C4-2B (cell line): ENCODE results near the gene WDR88.
"Not testable (repeated sequence)": the region's sequence is repeated elsewhere in the genome, so short reads cannot be mapped to it uniquely, and the experiment has no call there.

Experiments
- H3K27ac ChIP-seq: fragments of 450-650 bp; 2 replicates; pipeline ENCODE4 v1.5.1; 2017
- CTCF ChIP-seq: fragments of 450-650 bp; conservative IDR thresholded peaks from 2 replicates; pipeline ENCODE4 v1.5.1; 2017; ENCODE audit warnings: mild to moderate bottlenecking
- ZFX ChIP-seq: fragments of 450-650 bp; IDR thresholded peaks from 2 replicates; pipeline ENCODE4 v1.6.1; 2017

The WDR88 gene

GRCh38 chr19:33146209-33146608 lies 14.3 kb downstream of the WDR88 start:
- H3K27ac ChIP-seq = no peak overlapping the region
- TF ChIP-seq CTCF (no peak), ZFX (no peak)

GRCh38 chr19:33147538-33147937 lies 15.6 kb downstream of the WDR88 start:
- TF ChIP-seq CTCF (no peak), ZFX (no peak)
- no peak overlapping the region for H3K27ac ChIP-seq

- TF ChIP-seq CTCF = no peak
- TF ChIP-seq ZFX = no peak
- H3K27ac ChIP-seq = no peak overlapping the region
These were observed 19.1 kb downstream of the WDR88 start for GRCh38 chr19:33150852-33151518.

GRCh38 chr19:33152176-33152575 lies 20.3 kb downstream of the WDR88 start:
- TF ChIP-seq ZFX (no peak), CTCF (no peak)
- H3K27ac ChIP-seq = no peak overlapping the region

GRCh38 chr19:33152625-33153024 lies 20.7 kb downstream of the WDR88 start:
- not testable (repeated sequence) for H3K27ac ChIP-seq

- H3K27ac ChIP-seq = not testable (repeated sequence)
These were observed 22.4 kb downstream of the WDR88 start for GRCh38 chr19:33154313-33154712.

- H3K27ac ChIP-seq = no peak overlapping the region
- TF ChIP-seq ZFX (no peak), CTCF (no peak)
These were observed 24.4 kb downstream of the WDR88 start for GRCh38 chr19:33156334-33156733.

- TF ChIP-seq CTCF (no peak), ZFX (no peak)
- no peak overlapping the region for H3K27ac ChIP-seq
These were observed 26.0 kb downstream of the WDR88 start for GRCh38 chr19:33157906-33158305.

GRCh38 chr19:33158365-33158764 lies 26.5 kb downstream of the WDR88 start:
- no peak for TF ChIP-seq ZFX
- H3K27ac ChIP-seq = no peak overlapping the region
